ENCODE results near the gene UTS2R. TPM values are rescaled to one million over a fixed set of nuclear protein-coding genes. Genes with fewer than 3 reads are reported as not detected.
A peak's percentile ranks its signal among the peaks of the same experiment; 100 is the strongest.
"Not testable (repeated sequence)": the region's sequence is repeated elsewhere in the genome, so short reads cannot be mapped to it uniquely, and the experiment has no call there.

UTS2R gene
- total RNA-seq, 1 experiment from 2014 or later: not detected

DNA sequence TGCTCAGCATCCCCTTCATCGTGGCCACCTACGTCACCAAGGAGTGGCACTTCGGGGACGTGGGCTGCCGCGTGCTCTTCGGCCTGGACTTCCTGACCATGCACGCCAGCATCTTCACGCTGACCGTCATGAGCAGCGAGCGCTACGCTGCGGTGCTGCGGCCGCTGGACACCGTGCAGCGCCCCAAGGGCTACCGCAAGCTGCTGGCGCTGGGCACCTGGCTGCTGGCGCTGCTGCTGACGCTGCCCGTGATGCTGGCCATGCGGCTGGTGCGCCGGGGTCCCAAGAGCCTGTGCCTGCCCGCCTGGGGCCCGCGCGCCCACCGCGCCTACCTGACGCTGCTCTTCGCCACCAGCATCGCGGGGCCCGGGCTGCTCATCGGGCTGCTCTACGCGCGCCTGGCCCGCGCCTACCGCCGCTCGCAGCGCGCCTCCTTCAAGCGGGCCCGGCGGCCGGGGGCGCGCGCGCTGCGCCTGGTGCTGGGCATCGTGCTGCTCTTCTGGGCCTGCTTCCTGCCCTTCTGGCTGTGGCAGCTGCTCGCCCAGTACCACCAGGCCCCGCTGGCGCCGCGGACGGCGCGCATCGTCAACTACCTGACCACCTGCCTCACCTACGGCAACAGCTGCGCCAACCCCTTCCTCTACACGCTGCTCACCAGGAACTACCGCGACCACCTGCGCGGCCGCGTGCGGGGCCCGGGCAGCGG is 3.2 kb downstream of the UTS2R start:
- no peak for DNase-seq (ENCODE audit: low read depth)

DNA sequence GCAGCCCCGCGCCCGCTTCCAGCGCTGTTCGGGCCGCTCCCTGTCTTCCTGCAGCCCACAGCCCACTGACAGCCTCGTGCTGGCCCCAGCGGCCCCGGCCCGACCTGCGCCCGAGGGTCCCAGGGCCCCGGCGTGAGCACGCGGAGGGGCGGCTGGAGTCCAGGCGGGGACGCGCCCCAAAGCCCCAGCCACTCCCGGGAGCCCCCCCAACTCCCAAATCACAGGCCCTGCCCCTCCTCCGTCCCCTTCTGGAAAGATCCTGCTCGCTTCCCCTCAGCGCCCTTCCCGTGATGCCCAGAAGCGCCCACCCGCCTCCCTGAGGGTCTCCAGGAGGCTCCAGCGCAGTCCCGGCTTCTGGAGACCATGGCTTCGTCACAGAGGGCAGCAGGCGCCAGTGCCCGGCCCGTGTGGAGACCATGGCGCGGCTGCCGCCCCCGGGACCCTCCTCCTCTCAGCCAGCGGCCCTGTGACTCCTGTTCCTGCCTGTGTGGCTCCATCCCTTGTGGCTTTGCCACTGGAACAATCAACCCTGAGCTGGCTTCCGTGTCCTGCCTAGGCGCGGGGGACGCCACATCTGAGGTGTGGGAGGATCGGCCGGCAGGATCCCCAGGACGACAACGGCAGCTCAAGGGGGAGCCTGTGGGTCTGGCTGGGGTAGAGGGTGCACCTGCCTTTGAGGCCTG is 3.9 kb downstream of the UTS2R start:
- no peak for DNase-seq (ENCODE audit: low read depth)

DNA sequence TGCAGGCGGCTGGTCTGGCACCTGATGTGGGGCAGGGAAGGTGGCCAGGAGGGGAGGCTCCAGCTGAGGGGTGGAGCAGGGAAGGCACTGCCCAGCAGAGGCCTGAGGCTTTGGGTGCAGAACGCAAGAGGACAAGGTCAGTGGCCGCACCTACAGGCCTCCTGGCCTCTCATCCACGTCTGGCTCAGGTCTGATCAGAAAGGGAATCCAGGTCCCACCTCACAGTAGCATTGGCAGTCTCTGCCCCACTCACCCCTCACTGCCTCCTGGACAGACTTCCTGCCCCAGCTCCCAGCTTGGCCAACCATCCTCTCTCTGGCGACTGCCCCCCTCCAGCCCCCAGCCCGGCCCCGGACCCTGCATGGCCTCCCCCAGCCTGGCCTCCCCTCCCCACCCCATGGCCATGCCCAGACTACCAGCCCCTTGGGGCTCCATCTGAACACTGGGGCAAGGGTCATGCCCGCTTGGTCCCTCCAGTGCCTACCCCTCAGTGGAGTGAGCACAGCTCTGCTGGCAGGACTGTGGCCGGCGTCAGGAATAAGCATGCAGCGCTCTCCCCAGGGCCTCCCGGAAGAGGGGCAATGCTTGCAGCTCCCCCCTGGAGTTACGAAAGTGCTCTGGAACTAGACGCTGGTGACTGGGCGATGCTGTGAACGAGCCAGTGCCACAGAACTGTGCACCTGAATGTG is 4.6 kb downstream of the UTS2R start:
- DNase-seq (ENCODE audit: low read depth): no peak

DNA sequence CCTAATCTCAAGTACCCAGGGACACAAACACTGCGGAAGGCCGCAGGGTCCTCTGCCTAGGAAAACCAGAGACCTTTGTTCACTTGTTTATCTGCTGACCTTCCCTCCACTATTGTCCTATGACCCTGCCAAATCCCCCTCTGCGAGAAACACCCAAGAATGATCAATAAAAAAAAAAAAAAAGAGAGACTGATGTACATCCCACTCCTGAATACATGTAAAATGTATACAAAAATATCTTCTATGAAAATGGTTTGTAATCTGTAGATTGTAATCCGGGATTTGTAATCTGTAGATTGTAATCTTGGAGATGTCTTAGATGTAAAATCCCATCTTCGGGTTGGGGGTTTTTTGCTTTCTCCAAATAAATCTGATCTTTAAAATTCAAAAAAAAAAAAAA is 5.7 kb downstream of the UTS2R start:
- not testable (repeated sequence) for DNase-seq (ENCODE audit: low read depth)

- DNase-seq (ENCODE audit: low read depth): no peak
These were observed 6.6 kb downstream of the UTS2R start for GRCh38 chr17:82377924-82378740.

DNA sequence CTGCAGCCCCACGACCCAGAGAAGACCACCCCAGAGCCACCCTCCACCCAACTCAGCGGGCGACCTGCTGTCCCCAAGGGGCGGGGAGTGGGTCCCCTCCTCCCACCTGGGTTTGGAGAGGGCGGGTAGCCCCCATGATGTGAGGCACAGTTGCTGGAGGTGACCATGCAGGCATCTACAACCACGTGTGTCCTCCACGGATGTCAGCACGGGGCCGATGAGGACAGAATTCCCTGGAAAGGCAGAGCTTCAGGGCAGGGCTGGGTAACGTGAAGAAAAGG is 7.1 kb downstream of the UTS2R start:
- no peak for DNase-seq (ENCODE audit: low read depth)

GRCh38 chr17:82380860-82381702 is 9.5 kb downstream of the UTS2R start:
- DNase-seq (ENCODE audit: low read depth): no peak

DNA sequence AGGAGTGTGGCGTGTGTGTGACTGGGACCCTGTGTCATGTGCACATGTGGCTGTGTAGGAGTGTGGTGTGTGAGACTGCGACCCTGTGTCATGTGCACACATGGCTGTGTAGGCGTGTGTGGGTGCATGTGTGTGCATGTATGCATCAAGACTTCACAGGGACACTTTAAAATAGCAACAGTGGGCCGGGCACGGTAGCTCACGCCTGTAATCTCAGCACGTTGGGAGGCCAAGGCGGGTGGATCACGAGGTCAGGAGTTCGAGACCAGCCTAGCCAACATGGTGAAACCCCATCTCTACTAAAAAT is 10.1 kb downstream of the UTS2R start:
- not testable (repeated sequence) for DNase-seq (ENCODE audit: low read depth)

GRCh38 chr17:82382220-82382932 is 10.8 kb downstream of the UTS2R start:
- not testable (repeated sequence) for DNase-seq (ENCODE audit: low read depth)

- DNase-seq (ENCODE audit: low read depth): no peak
These were observed 11.3 kb downstream of the UTS2R start for GRCh38 chr17:82382933-82383255.

DNA sequence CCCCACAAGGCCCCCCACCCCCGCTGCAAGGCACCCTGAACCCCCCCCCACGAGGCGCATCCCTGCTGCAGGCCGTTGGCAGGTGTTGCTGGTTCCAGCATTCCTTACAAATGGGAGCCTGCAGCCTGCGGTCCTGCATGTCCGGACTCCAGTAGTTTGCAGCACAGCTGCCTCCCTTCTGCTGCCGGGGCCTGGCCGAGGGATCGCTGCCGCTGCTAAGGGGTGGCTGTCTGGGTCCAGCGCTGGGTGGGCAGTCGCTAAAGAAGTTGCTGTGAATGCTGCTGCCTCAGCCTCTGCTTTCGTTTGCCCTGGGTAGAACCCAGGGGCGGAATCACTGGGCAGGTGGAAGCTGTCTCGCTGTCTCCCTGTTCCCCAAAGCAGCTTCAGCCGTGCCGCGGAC is 11.8 kb downstream of the UTS2R start:
- DNase-seq (ENCODE audit: low read depth): no peak

- DNase-seq (ENCODE audit: low read depth): no peak
These were observed 12.6 kb downstream of the UTS2R start for GRCh38 chr17:82384051-82384729.

GRCh38 chr17:82384730-82385481 is 13.3 kb downstream of the UTS2R start:
- DNase-seq (ENCODE audit: low read depth): peak; percentile 20

DNA sequence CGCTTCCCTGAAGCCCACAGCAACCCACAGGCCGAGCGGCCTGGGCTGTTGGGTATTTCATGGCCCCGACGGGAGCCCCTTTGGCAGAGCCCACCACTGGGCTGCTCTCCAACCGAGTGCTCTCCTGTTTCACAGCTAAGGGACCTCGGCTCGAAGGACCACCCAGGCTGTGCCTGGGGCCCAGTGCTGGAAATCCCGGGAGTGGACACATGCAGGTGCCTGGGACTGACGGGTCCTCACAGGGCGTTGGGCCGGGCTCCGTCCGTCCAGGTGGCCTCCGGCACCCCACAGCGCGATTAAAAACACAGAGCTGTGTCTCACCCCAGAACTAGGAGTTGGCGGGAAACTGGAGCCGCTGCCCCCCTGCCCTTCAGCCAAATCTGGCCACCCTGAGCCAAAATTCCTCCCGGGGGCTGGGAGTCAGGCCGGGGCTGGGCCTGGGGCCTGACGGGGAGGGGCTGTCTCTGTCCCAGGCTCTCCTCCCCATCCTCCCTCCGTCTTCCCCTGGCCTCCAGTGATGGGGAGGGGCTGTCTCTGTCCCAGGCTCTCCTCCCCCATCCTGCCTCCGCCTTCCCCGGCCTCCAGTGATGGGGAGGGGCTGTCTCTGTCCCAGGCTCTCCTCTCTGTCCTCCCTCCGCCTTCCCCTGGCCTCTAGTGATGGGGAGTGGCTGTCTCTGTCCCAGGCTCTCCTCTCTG is 14.1 kb downstream of the UTS2R start:
- no peak for DNase-seq (ENCODE audit: low read depth)

DNA sequence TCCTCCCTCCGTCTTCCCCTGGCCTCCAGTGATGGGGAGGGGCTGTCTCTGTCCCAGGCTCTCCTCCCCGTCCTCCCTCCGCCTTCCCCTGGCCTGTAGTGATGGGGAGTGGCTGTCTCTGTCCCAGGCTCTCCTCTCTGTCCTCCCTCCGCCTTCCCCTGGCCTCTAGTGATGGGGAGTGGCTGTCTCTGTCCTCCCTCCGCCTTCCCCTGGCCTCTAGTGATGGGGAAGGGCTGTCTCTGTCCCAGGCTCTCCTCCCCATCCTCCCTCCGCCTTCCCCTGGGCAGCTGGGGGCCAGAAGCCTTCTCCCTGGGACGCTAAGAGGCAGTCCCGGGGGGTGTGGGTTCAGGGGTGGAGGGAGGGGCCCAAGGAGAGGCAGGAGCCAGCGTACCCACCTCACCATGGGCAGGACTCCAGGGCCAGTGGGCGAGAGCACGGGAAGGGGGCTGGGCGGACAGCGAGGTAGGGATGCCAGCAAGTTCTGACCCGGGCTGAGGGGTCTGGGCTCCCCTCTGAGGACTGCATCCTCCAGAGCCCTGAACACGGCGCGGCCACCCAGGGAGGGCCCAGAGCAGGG is 14.8 kb downstream of the UTS2R start:
- DNase-seq (ENCODE audit: low read depth): no peak

DNA sequence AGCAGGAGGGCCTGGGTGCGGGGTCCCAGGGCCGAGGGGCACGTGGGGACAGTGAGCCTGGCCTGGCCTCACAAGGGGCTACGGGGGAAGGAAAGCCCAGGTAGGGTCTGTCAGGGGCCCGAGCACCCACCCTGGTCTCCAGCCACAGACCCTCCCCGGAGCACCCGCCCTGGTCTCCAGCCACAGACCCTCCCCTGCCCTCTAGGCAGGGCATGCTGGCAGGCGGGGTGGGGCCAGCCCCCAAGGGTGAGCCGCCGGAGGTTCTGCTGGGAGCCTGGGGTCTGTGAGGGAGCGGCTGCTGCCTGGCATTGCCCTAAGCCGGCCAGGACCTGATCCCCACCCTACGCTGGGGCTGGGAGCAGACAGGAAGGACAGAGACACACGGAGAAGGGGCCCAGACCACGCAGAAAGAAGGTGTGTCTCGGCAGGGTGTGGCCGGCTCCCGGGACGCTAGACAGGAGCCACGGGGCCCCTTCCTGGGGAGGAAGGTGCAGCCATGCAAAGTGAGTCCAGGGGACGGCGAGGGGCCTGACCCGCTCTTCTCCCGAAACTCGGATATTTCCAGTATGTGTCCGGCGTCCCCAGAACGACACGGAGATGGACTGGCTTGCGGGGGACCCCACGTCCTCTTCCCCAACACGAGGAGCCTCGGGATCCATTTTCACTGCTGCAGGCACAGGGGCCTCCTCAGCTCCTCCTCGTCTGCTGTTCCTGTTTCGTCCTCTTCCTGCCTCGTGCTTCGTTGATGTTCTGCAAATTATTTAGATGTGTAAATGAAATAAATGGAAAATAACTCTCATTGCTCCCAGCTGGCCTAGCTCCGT is 15.5 kb downstream of the UTS2R start:
- DNase-seq (ENCODE audit: low read depth): no peak

DNA sequence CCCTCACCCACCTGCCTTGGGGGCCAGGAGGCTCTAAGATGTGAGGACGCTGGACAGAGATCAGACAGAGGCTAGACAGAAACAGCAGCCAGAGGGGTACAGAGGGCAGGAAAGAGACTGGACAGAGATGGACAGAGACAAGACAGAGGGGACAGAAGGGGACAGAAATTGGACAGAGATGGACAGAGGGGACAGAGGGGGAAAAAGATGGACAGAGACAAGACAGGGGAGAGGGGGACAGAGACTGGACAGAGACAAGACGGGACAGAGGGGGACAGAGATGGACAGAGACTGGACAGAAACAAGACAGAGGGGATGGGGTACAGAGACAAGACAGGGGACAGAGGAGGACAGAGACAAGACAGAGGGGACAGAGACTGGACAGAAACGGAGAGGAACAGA is 16.1 kb downstream of the UTS2R start:
- no peak for DNase-seq (ENCODE audit: low read depth)
